HEK293 (cell line): ENCODE measurements around the gene RPS6KA1.

Experiments used
- CTCF ChIP-seq: fragments of 450-650 bp; formaldehyde crosslinking; IDR thresholded peaks from 2 replicates; pipeline ENCODE4 v1.5.1; 2016; ENCODE audit warnings: missing biosample characterization, missing genetic modification characterization
- KLF10 ChIP-seq: fragments of 450-650 bp; IDR thresholded peaks from 2 replicates; pipeline ENCODE4 v1.5.1; 2018; ENCODE audit warnings: missing biosample characterization, mild to moderate bottlenecking, missing genetic modification characterization
- REST ChIP-seq: fragments of 450-650 bp; formaldehyde crosslinking; IDR thresholded peaks from 2 replicates; pipeline ENCODE4 v1.5.1; 2016; ENCODE audit warnings: missing biosample characterization, missing genetic modification characterization
- ZBTB26 ChIP-seq: fragments of 450-650 bp; formaldehyde crosslinking; optimal IDR thresholded peaks from 2 replicates; pipeline ENCODE3; 2016; ENCODE audit warnings: missing biosample characterization, mild to moderate bottlenecking, missing genetic modification characterization
- ZNF362 ChIP-seq: fragments of 450-650 bp; formaldehyde crosslinking; IDR thresholded peaks from 2 replicates; pipeline ENCODE4 v1.5.1; 2016; ENCODE audit warnings: missing biosample characterization, missing genetic modification characterization
- ZNF398 ChIP-seq: fragments of 450-650 bp; formaldehyde crosslinking; IDR thresholded peaks from 2 replicates; pipeline ENCODE4 v1.5.1; 2017; ENCODE audit warnings: missing biosample characterization, missing genetic modification characterization
- ZNF610 ChIP-seq: fragments of 450-650 bp; formaldehyde crosslinking; IDR thresholded peaks from 2 replicates; pipeline ENCODE4 v1.5.1; 2016; ENCODE audit warnings: missing biosample characterization, missing genetic modification characterization, borderline replicate concordance
- ZNF768 ChIP-seq: fragments of 450-650 bp; formaldehyde crosslinking; IDR thresholded peaks from 2 replicates; pipeline ENCODE4 v1.5.1; 2018; ENCODE audit warnings: missing biosample characterization, mild to moderate bottlenecking, missing genetic modification characterization

- TF ChIP-seq KLF10 (tag by site-specific recombination) = no peak
- peak; percentile 52; the same call in 1 of the 2 replicates for TF ChIP-seq CTCF (tag by site-specific recombination)
- no peak for TF ChIP-seq REST (tag by site-specific recombination)
- no peak for TF ChIP-seq ZNF768 (tag by site-specific recombination)
- TF ChIP-seq ZNF398 (tag by site-specific recombination) = no peak
- no peak for TF ChIP-seq ZNF610 (tag by site-specific recombination)
- TF ChIP-seq ZNF362 (tag by site-specific recombination) = no peak
- TF ChIP-seq ZBTB26 (tag by site-specific recombination) = no peak
These were observed 72.9 kb downstream of the RPS6KA1 start for GRCh38 chr1:26602378-26602959.
